HG02885 (cell line): ENCODE results near the gene LPCAT1.
"Not testable (repeated sequence)": the region's sequence is repeated elsewhere in the genome, so short reads cannot be mapped to it uniquely, and the experiment has no call there.

Source experiments
- ATAC-seq: cut with Tn5 transposase; IDR thresholded peaks from one replicate; pipeline ENCODE4 v1.9.1; 2021; ENCODE audit warnings: mild to moderate bottlenecking; ENCODE audit not compliant: unreplicated experiment, poor library complexity

The LPCAT1 gene

DNA sequence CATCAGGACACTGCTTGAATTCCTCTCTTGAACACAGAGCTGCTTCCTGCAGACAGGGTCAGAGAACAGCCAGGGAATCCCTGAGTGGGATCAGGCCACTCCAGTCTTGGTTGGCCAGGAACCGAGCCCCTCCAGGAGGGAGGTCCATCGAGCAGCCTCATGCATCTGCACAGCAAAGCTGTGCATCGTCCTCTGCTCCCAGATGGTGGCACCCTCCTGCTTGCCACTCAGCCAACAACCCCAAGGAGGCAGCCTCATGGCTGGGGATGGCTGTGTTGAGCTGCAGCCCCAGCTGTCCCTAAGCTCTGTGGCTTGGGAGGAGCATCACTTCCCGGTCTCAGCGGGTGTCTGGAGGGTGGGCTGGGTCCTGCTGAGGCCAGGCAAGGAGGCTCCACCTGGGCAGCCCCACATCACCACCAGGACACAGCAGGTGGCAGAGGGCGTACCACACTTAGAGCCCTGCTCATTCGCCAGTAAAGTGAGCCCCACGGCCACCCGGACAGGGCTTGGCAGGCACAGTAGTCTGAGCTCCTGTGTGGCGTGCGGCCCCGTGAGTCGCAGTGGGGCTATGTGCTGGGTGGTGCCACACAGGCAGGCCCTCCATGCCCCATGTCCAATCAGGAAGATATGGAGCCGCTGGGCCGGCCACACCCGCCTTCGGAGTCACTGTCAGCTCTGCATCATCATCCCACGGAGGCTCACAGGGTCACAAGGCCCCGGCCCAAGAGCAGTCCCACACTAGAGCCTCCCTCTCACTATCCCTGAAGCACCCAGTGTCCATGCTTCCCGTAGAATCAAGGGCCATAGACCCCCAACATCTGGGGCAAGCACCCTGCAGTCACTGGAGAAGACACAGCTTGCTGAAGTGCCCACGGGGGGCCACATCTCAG, 11.9 kb downstream of the LPCAT1 start:
- no peak for ATAC-seq

GRCh38 chr5:1511048-1511447, 12.7 kb downstream of the LPCAT1 start:
- no peak for ATAC-seq

DNA sequence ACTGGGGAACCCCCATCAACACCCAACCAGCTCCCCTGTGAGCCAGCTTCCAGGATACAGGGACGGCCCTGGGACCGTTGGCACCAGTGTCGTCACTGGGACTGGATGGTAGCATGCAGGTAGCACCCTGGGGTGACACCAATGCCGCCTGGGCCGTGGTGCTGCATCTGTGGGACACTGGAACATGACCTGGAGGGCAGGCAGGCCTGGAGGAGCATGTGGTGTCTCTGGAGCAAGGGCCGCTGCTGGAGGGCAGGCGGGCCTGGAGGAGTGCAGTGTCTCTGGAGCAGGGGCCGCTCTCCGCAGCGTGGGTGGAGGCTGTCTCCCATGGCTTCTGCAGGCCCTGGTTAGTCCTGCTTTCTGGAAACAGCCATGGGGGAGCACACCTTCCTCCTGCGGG, 13.1 kb downstream of the LPCAT1 start:
- no peak for ATAC-seq

- no peak for ATAC-seq
These were observed 13.6 kb downstream of the LPCAT1 start for GRCh38 chr5:1510151-1510561.

GRCh38 chr5:1509346-1510085, 14.2 kb downstream of the LPCAT1 start:
- ATAC-seq, result no peak

DNA sequence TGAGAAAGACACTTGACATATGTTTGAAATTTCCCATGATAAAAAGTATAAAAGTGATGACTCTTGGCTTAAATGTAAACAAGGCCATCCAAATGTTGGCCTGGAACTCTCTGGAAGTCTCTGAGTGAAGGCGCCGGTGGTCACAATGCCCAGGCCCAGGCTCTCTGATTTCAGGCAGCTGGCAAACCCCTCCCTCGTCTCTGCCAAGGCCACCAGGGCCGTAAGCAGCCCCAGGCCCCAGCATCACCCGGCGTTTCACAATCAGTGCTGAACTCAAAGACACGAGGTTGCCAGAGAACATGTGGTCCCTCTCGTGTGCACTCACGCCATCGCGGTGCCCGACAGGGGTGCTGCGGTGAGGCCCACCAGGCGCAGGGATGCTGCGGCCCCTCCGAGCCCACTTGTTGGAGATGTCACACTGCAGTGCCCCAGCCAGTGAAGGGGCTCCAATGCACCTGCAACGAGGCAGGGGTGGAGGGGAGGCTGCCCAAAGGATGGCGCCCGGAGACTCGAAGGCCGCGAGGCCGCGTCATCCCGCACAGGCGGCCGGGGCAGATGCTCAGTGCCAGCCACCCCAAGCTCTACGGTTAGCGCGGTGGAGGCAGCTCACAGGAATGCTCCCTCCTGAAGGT, 15.0 kb downstream of the LPCAT1 start:
- ATAC-seq, result no peak

GRCh38 chr5:1507961-1508658, 15.7 kb downstream of the LPCAT1 start:
- ATAC-seq, result no peak

DNA sequence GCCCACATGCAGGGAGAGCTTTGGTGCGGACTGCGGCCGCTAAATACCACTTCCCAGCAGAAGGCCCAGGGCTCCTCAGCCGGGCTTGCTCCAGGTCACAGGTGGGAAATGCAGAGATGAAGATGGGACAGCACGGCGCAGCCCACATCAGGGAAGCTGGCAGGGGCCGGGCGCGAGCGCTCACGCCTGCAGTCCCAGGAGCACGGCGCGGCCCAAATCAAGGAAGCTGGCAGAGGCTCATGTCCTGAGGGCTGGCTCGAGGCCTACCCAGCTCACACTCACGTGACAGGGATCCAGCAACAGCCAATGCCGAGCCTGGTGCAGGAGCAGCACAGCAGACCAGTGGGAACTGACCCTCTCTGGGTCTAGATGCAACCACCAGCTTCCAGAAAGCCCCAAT, 16.3 kb downstream of the LPCAT1 start:
- ATAC-seq, result no peak

GRCh38 chr5:1507014-1507375, 16.8 kb downstream of the LPCAT1 start:
- ATAC-seq, result no peak

DNA sequence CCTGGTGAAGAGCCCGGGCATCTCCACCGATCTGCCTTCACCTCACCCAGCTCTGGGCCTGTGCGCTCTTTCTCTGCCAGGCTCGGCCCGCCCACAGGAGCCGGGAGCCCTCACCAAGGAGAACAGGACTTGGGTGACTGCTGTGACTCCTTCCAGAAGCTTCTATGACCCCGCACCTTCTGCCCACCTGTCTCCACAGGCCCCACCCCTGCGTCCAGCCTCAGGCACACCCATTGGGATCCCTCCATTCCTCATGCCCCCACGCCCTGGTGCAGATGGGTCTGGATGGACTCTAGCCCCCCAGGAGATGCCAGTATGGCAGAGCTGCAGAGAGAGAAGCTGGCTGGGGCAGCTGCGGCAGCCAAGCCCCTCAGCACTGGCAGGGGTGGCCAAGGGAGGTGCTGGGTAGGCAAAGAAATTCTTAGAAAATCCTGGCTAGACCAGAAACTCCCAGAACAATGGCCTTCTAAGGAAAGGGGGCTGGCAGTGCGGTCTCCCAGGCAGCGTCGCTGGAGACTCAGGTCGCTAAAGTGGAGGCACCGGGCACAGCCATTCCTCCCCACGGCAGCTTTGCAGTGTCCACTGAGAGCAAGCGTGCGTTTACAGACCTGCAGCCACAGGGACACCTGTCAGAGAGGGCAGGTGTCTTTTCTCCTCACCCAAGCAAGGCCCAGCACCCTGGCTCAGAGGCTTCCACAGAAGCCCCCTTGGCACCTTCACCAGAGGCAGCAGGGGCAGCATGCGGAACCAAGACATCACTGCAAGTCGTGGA, 17.3 kb downstream of the LPCAT1 start:
- no peak for ATAC-seq

GRCh38 chr5:1505506-1506241, 18.1 kb downstream of the LPCAT1 start:
- no peak for ATAC-seq

GRCh38 chr5:1505089-1505488, 18.7 kb downstream of the LPCAT1 start:
- not testable (repeated sequence) for ATAC-seq

DNA sequence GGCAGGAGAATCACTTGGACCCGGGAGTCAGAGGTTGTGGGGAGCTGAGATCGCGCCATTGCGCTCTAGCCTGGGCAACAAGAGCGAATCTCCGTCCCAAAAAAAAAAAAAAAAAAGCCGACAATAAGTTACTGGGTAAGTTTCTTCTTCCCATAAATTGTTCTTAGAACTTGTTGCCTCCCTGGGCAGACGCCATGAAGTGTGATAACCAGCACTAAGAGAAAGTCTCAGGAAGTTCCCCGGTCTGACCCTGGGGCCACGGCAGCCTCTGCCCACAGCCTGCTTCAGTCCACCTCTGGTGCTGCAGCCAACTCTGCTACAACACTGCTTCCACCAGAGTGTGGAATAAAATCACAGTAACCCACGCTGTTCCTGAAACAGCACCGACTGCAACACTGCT, 19.1 kb downstream of the LPCAT1 start:
- no peak for ATAC-seq

- peak; percentile 19 for ATAC-seq
These were observed 19.6 kb downstream of the LPCAT1 start for GRCh38 chr5:1504069-1504595.

GRCh38 chr5:1503241-1504068, 20.3 kb downstream of the LPCAT1 start:
- ATAC-seq, result peak; percentile 36

DNA sequence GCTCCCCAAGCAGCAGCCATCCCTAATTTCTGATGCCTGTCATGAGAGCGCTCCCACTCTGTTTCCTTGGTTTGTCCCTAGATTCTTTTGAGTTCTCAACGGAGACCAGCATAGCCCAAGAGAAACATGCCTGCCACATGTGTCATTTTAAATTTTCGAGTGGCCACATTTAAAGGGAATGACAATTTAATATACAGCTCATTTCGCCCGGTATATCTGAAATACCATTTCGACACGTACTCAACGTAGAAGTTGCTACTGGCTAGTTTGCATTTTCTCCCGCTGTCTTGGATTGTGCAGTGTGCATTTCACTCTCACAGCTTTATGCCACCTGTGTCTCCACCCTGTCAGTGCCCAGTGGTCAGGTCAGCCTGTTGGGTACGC, 21.0 kb downstream of the LPCAT1 start:
- no peak for ATAC-seq

GRCh38 chr5:1502046-1502736, 21.6 kb downstream of the LPCAT1 start:
- ATAC-seq, result no peak
